NT2/D1 (cell line): Measurements from ENCODE around the gene GNG7.

Experiments used
- SUZ12 ChIP-seq: IDR thresholded peaks from 2 replicates; pipeline ENCODE4 v1.6.1; 2011; ENCODE audit not compliant: insufficient read length, insufficient read depth; ENCODE audit errors: extremely low read depth
- YY1 ChIP-seq: IDR thresholded peaks from 2 replicates; pipeline ENCODE4 v1.6.1; 2011; ENCODE audit not compliant: insufficient read length, insufficient read depth

- TF ChIP-seq YY1: no peak
- no peak for TF ChIP-seq SUZ12
These were observed 178.1 kb downstream of the GNG7 start for GRCh38 chr19:2524361-2524839.
